ENCODE data around the gene CD52.

Gene CD52

DNA sequence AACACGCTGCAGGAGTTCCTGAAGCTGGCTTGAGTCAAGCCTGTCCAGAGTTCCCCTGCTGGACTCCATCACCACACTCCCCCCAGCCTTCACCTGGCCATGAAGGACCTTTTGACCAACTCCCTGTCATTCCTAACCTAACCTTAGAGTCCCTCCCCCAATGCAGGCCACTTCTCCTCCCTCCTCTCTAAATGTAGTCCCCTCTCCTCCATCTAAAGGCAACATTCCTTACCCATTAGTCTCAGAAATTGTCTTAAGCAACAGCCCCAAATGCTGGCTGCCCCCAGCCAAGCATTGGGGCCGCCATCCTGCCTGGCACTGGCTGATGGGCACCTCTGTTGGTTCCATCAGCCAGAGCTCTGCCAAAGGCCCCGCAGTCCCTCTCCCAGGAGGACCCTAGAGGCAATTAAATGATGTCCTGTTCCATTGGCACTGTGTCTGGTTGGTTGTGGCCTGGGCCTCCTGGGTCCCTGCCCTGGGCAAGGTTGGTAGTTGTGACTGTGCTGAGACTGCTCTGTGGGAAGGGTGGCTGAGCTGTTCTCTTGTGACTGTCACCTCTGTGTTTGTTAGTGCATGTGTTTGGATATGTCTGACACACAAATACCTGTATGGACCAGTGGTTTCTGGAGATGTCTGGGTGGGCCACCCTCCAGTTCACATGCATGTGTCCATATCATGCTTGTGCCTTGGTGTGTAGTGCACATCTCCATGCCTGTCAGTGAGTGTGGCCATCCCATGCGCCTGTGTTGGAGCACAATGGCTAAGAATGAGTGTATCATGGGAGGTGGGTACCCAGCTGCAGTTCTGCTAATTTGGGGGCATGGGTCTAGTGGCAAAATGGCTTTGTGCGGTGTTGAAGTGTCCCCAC is 36.4 kb upstream of the CD52 start:
- H3K4me3 ChIP-seq (ENCODE audit: low read depth, low read length), result peak overlapping the region; percentile 92
- TF ChIP-seq, protein P1, sequence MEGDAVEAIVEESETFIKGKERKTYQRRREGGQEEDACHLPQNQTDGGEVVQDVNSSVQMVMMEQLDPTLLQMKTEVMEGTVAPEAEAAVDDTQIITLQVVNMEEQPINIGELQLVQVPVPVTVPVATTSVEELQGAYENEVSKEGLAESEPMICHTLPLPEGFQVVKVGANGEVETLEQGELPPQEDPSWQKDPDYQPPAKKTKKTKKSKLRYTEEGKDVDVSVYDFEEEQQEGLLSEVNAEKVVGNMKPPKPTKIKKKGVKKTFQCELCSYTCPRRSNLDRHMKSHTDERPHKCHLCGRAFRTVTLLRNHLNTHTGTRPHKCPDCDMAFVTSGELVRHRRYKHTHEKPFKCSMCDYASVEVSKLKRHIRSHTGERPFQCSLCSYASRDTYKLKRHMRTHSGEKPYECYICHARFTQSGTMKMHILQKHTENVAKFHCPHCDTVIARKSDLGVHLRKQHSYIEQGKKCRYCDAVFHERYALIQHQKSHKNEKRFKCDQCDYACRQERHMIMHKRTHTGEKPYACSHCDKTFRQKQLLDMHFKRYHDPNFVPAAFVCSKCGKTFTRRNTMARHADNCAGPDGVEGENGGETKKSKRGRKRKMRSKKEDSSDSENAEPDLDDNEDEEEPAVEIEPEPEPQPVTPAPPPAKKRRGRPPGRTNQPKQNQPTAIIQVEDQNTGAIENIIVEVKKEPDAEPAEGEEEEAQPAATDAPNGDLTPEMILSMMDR (IDR thresholded peaks at IDR 0.05; ENCODE audit: low read depth, low read length), result no peak

DNA sequence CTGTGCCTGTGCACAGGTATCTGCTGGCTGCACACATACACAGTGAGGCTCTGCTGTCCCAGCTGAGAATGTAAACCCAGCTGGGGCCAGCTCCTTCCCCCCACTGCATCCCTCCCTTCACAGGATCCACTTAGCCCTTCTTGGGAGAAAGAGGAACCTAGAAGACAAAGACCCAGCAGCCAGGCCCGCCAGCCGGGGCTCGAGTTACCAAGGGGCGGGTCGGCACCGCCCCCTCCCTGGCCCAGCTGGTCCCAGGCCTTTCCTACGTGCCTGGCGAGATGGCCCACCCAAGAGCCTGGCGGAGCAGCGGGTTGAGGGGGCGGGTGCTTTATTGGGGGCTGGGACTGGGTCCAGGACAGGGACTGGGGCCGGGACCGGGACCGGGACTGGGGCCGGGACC is 35.8 kb upstream of the CD52 start:
- TF ChIP-seq, protein P1 (IDR thresholded peaks at IDR 0.05; ENCODE audit: low read depth, low read length), result no peak
- peak overlapping the region; percentile 92 for H3K4me3 ChIP-seq (ENCODE audit: low read depth, low read length)

DNA sequence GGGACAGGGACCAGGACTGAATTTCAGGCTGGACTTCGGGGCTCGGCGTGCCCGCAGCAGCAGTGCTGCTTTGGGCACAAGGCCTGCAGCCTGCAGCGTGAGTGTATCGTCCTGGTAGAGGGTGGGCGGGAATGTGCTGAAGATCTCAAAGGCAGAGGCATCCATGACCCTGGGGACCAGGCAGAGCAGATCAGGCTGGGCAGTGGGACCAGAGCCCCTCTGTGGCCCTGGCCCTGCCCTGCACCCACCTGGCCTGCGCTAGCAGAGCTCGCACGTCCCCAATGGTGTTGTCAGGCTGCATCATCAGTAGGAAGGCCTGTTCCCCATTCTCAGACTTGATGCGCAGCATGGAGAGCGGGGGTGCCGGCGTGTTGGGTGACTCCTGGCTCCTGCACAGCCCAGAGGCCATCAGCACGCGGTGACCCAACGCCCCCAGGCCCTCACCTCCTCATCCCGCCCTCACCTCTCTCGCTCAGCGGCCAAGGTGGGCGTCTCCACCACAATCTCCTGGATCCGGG is 35.3 kb upstream of the CD52 start:
- H3K4me3 ChIP-seq (ENCODE audit: low read depth, low read length), result no peak overlapping the region; the same call in 1 of the 2 replicates
- TF ChIP-seq, protein P1 (IDR thresholded peaks at IDR 0.05; ENCODE audit: low read depth, low read length), result no peak

DNA sequence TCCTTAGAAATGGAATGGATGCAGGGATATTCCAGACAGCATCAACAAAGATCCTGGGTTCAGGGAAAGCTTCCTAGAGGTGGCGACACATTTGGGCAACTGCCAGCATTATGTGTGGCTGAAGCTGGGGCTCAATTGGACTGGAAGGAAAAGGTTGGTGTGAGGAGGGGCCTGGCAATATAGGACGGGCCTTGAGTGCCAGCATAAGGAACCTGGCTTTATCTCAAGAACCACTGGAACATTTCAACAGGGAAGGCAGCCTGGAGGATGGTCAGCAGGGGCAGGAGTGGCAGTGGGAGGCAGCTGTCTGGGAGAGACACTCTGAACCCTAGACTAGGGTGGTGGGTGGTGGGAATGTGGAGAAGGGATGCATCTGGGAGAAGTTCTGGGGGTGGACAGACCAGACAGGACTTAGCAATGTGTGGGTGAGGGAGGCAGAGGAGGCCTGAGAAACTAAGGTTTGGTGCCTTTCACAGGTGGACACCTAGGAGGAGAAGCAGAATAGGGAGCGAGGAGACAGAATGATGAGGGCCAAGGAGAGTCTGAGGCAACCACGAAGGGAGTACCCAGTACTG is 34.4 kb upstream of the CD52 start:
- TF ChIP-seq, protein P1 (IDR thresholded peaks at IDR 0.05; ENCODE audit: low read depth, low read length), result no peak
- H3K4me3 ChIP-seq (ENCODE audit: low read depth, low read length), result no peak overlapping the region

DNA sequence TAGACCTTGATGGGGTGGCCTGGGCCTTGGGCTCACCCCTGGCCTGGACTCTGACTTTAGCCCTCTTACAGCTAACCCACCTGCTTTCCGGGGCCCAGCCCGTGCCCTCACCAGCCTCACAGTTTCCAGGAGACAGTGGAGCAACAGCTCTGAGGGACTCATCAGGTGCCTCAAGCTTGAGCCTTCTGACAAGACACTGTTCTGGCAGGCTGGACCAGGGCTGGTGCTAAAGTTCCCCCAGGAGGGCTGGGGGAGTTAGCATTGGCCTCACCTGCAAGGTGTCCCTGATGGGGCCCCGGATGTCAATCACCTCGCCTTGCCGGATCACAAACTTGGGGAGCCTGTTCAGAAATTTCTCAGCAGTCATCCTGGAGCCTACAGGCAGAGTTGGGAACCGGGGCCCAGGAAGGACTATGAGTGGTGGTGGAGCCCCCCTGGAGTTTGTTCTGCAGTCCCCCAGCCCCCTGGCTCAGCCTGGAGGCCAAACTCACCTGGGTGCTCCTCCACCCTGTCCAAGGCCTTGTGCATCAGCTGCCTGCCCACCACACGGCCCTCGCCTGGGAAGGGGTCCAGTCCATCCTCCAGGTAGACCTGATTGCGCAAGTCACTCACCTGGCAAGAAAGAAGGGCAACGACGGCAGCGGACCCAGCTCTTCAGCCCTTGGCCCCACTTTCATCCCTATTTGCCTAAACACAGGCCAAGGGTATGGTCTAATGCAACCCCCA is 33.7 kb upstream of the CD52 start:
- TF ChIP-seq, protein P1 (IDR thresholded peaks at IDR 0.05; ENCODE audit: low read depth, low read length), result no peak
- no peak overlapping the region for H3K4me3 ChIP-seq (ENCODE audit: low read depth, low read length)

DNA sequence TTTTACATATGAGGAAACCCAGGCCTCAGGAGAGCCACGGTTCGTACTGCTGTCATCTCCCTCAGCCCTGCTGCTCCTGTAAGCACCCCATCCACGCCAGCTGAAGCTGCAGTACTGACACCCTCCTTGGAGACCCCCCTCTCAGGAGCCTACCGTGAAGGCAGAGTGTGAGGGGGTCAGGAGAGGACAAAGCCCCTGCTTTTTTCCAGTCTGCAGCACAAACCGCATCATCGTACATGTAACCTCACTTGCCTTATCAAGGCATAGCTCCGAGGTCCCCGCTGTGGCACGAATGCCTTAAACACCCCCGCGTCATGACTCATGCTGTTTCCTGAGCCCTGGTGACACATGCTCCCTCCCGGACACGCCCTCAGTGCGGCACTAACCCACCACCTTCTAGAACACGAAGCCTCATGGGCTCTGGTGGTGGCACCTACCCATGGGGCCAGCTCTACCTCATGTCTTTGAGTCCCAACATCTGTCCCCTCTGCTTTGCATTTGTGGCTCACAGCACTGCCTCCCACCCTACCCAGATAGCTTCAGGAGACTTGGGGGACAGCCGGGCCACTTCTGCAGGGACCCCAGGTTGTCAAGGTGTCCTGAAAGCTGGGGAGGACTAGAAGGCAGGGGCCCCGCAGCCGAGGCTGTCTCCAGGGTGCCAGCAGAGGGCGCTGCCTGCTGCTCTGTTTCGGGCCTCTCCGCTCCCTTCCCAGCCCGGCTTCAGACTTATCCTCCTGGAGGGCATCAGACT is 33.0 kb upstream of the CD52 start:
- TF ChIP-seq, protein P1 (IDR thresholded peaks at IDR 0.05; ENCODE audit: low read depth, low read length), result peak; percentile 37
- H3K4me3 ChIP-seq (ENCODE audit: low read depth, low read length), result no peak overlapping the region
